ENCODE results near the gene SEC14L3.

The SEC14L3 gene

GRCh38 chr22:30421695-30422480 is 49.9 kb downstream of the SEC14L3 start:
- DNase-seq, result no peak

GRCh38 chr22:30420347-30421125 is 51.3 kb downstream of the SEC14L3 start:
- no peak for DNase-seq

- no peak for DNase-seq
These were observed 55.0 kb downstream of the SEC14L3 start for GRCh38 chr22:30416837-30417236.

GRCh38 chr22:30416403-30416802 is 55.4 kb downstream of the SEC14L3 start:
- DNase-seq, result no peak

- no peak for DNase-seq
These were observed 57.2 kb downstream of the SEC14L3 start for GRCh38 chr22:30414525-30415047.

- DNase-seq, result no peak
These were observed 57.9 kb downstream of the SEC14L3 start for GRCh38 chr22:30413745-30414524.

- no peak for DNase-seq
These were observed 58.8 kb downstream of the SEC14L3 start for GRCh38 chr22:30413001-30413400.

GRCh38 chr22:30411780-30412179 is 60.0 kb downstream of the SEC14L3 start:
- DNase-seq, result no peak

Data from NCI-H2107 (cell line).